Mammary epithelial cell (primary cell): ENCODE data around the gene TMEM145.
"Not testable (repeated sequence)": the region's sequence is repeated elsewhere in the genome, so short reads cannot be mapped to it uniquely, and the experiment has no call there.

Experiments
- EZH2 ChIP-seq: IDR thresholded peaks from 2 replicates; pipeline ENCODE4 v1.6.1; 2012; ENCODE audit warnings: low read length, inconsistent platforms, borderline replicate concordance
- TF ChIP-seq, protein P1 (sequence below), 2 donors: IDR thresholded peaks in 1 of 2; conservative IDR thresholded peaks in 1 of 2; 2 replicates each; pipeline ENCODE4 v1.5.1; 2011 to 2012; ENCODE audit warnings: inconsistent platforms in 2 of 2, low read length in 2 of 2, mild to moderate bottlenecking in 2 of 2, control low read depth in 1 of 2, low read depth in 1 of 2; ENCODE audit not compliant: insufficient read depth in 1 of 2; ENCODE audit errors: extremely low read depth in 1 of 2

DNA sequence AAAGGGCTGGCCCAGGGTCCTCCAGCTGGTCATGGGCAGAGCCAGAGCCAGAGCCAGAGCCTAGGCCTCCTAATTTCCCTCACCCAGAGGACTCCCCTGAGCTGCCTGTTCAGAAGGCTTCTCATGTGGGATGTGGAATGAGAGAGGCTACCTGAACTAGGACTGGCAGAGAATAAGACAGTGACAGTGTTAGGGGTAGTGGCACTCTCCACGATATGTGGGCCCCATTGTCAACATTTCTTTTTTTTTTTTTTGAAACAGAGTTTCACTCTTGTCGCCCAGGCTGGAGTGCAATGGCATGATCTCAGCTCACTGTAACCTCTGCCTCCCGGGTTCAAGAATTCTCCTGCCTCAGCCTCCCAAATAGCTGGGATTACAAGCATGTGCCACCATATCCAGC is 18.2 kb downstream of the TMEM145 start:
- TF ChIP-seq, protein P1, sequence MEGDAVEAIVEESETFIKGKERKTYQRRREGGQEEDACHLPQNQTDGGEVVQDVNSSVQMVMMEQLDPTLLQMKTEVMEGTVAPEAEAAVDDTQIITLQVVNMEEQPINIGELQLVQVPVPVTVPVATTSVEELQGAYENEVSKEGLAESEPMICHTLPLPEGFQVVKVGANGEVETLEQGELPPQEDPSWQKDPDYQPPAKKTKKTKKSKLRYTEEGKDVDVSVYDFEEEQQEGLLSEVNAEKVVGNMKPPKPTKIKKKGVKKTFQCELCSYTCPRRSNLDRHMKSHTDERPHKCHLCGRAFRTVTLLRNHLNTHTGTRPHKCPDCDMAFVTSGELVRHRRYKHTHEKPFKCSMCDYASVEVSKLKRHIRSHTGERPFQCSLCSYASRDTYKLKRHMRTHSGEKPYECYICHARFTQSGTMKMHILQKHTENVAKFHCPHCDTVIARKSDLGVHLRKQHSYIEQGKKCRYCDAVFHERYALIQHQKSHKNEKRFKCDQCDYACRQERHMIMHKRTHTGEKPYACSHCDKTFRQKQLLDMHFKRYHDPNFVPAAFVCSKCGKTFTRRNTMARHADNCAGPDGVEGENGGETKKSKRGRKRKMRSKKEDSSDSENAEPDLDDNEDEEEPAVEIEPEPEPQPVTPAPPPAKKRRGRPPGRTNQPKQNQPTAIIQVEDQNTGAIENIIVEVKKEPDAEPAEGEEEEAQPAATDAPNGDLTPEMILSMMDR (conservative IDR thresholded peaks at IDR 0.05 in 1 of 2, IDR thresholded peaks at IDR 0.05 in 1 of 2; ENCODE audit: extremely low read depth in 1 of 2, insufficient read depth in 1 of 2, low read depth in 1 of 2, low read length in 2 of 2), result not testable (repeated sequence)
- TF ChIP-seq EZH2, result not testable (repeated sequence)
